Panc1 (cell line): Measurements from ENCODE around the gene CHST10.

Experiments used
- CTCF ChIP-seq: fragments of 450-650 bp; IDR thresholded peaks from 2 replicates; pipeline ENCODE4 v1.5.1; 2017; ENCODE audit warnings: mild to moderate bottlenecking
- REST ChIP-seq, 2 experiments: IDR thresholded peaks; 2 replicates each; pipeline ENCODE4 v1.6.1; 2011 to 2012; ENCODE audit warnings: low read depth in 2 of 2, control low read depth in 1 of 2, low read length in 1 of 2, mild to moderate bottlenecking in 1 of 2, moderate library complexity in 1 of 2; ENCODE audit not compliant: insufficient read depth in 1 of 2

GRCh38 chr2:100350661-100351185 is 66.7 kb downstream of the CHST10 start:
- TF ChIP-seq CTCF (no peak), REST (IDR thresholded peaks at IDR 0.05; ENCODE audit: insufficient read depth in 1 of 2, low read depth in 2 of 2, low read length in 1 of 2) (no peak)
